DND-41 (cell line): ENCODE measurements around the gene TTC23L.

Experiments used
- ATAC-seq: fragments of 200-7000 bp; cut with Tn5 transposase; 3 replicates; pipeline ENCODE4 v1.9.1; 2021; ENCODE audit warnings: low read depth; ENCODE audit not compliant: insufficient read depth
- DNase-seq: peaks from one replicate; pipeline ENCODE4 v3.0.0-alpha.2; 2020
- H2AFZ ChIP-seq: 2 replicates; pipeline ENCODE4 v1.6.0; 2012; ENCODE audit warnings: low read depth, low read length
- H3K27ac ChIP-seq: 2 replicates; pipeline ENCODE4 v1.5.1; 2012; ENCODE audit warnings: low read length, inconsistent platforms
- H3K27me3 ChIP-seq: fragments of 200-600 bp; sonication (generic); 2 replicates; pipeline ENCODE4 v1.6.0; 2012; ENCODE audit warnings: low read length, mild to moderate bottlenecking, inconsistent platforms; ENCODE audit not compliant: insufficient read depth, poor library complexity
- H3K36me3 ChIP-seq: 2 replicates; pipeline ENCODE4 v1.5.1; 2012; ENCODE audit warnings: low read length, inconsistent platforms; ENCODE audit not compliant: insufficient read depth
- H3K4me1 ChIP-seq: 2 replicates; pipeline ENCODE4 v1.5.1; 2012; ENCODE audit warnings: mild to moderate bottlenecking, low read length; ENCODE audit not compliant: insufficient read depth
- H3K4me2 ChIP-seq: 2 replicates; pipeline ENCODE4 v1.6.0; 2012; ENCODE audit warnings: mild to moderate bottlenecking, moderate library complexity, low read length, inconsistent platforms; ENCODE audit not compliant: insufficient read depth
- H3K4me3 ChIP-seq, 2 experiments: fragments of 200-600 bp in 1 of 2; shearing (Covaris generic) in 1 of 2; 2 replicates each; pipeline ENCODE4 v1.5.1; 2012 to 2016; ENCODE audit warnings: inconsistent platforms in 2 of 2, low read length in 2 of 2, mild to moderate bottlenecking in 2 of 2, low read depth in 1 of 2, moderate library complexity in 1 of 2
- H3K79me2 ChIP-seq: 2 replicates; pipeline ENCODE4 v1.6.0; 2012; ENCODE audit warnings: low read length, inconsistent platforms; ENCODE audit not compliant: insufficient read depth
- H3K9ac ChIP-seq: 2 replicates; pipeline ENCODE4 v1.6.0; 2012; ENCODE audit warnings: low read depth, mild to moderate bottlenecking, inconsistent platforms, low read length, moderate library complexity
- H3K9me3 ChIP-seq: 2 replicates; pipeline ENCODE4 v1.5.1; 2012; ENCODE audit warnings: low read length, moderate library complexity, mild to moderate bottlenecking, inconsistent platforms; ENCODE audit not compliant: insufficient read depth, severe bottlenecking
- H4K20me1 ChIP-seq: 2 replicates; pipeline ENCODE4 v1.6.0; 2012; ENCODE audit warnings: low read length; ENCODE audit not compliant: insufficient read depth
- CTCF ChIP-seq: IDR thresholded peaks from 2 replicates; pipeline ENCODE4 v1.5.1; 2012; ENCODE audit warnings: borderline replicate concordance, low read length, moderate library complexity, mild to moderate bottlenecking; ENCODE audit not compliant: poor library complexity, severe bottlenecking; ENCODE audit errors: extremely low read depth
- EZH2 ChIP-seq: IDR thresholded peaks from 3 replicates; pipeline ENCODE4 v1.6.1; 2012; ENCODE audit warnings: borderline replicate concordance, low read depth, mild to moderate bottlenecking, moderate library complexity, low read length, inconsistent platforms; ENCODE audit not compliant: severe bottlenecking

The TTC23L gene

GRCh38 chr5:34849253-34849652 lies 10.3 kb downstream of the TTC23L start:
- no peaks in the 10 kb centered on the region for H3K79me2 ChIP-seq
- H4K20me1 ChIP-seq: no peaks in the 10 kb centered on the region
- H3K4me3 ChIP-seq: no peak overlapping the region
- no peak overlapping the region for H2AFZ ChIP-seq
- H3K27ac ChIP-seq: no peak overlapping the region
- TF ChIP-seq EZH2: no peak
- ATAC-seq (no peak), DNase-seq (no peak)
- no peaks in the 10 kb centered on the region for H3K9me3 ChIP-seq
- no peaks in the 10 kb centered on the region for H3K27me3 ChIP-seq
- no peaks in the 10 kb centered on the region for H3K36me3 ChIP-seq
- H3K4me1 ChIP-seq: no peaks in the 10 kb centered on the region
- H3K4me2 ChIP-seq: no peak overlapping the region
- H3K9ac ChIP-seq: no peak overlapping the region

DNA sequence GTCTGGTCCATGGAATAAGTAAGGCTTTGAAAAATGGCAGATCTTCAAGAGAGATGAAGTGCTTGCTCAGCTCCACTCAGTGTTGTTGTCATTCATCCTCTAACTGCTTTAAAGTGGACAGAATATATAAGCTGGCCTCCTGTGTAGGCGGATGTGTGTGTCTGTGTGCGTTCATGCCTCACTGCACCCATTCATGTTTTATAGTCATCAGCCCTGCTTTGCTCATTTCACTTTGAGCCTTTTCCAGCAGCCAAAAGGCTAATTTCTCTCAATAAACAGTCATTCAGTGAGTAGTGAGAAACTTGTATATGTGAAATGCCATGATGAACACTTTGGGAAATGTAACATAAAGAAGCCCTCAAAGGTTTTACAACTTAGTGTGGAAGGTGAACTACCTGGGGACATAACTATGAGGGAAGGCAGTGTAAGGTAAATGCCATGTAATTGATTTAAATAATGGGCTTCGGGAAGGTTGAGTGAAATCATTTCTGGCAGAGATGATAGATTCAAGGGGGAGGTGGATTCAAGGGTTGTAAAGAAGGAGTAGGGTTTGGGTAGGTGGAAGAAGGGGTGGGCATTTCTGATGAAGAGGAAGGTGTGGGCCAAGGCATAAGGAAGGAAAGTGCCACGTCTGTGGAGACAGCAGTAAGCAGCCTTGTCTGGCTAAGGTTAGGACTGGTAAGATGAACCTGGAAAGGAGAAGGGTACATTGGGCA lies 15.7 kb downstream of the TTC23L start:
- Histone ChIP-seq H3K9me3 (no peaks in the 10 kb centered on the region), H3K4me1 (no peaks in the 10 kb centered on the region), H3K4me2 (no peak overlapping the region), H3K36me3 (no peaks in the 10 kb centered on the region), H3K4me3 (no peak overlapping the region), H2AFZ (no peak overlapping the region), H3K79me2 (no peaks in the 10 kb centered on the region), H3K9ac (no peak overlapping the region), H4K20me1 (no peaks in the 10 kb centered on the region), H3K27me3 (peaks cover 7% of the 10 kb centered on the region), H3K27ac (no peak overlapping the region)
- ATAC-seq (no peak), DNase-seq (no peak)
- no peak for TF ChIP-seq EZH2
- no peak for TF ChIP-seq CTCF

DNA sequence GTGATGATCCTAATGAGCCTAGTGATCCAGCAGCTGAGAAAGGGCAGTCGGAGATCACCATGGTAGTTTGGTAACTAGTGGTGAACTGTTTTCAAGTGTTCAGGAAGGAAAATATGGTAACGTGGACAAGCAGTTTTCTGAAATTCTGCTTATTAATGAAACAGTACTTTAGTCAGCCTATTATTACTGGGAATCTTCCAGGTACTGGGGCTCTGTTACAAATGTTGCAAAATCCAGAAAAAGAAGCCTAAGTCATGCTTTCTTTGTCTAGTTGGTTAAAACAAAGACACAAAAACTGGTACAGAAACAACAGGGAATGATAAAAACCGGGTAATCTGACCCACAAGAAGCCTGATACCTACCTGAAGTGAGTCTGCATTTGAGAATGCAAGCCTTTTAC lies 18.2 kb downstream of the TTC23L start:
- DNase-seq (no peak), ATAC-seq (no peak)
- Histone ChIP-seq H3K27me3 (peaks cover 7% of the 10 kb centered on the region), H3K9ac (no peak overlapping the region), H3K4me2 (no peak overlapping the region), H4K20me1 (no peaks in the 10 kb centered on the region), H3K27ac (no peak overlapping the region), H3K36me3 (no peaks in the 10 kb centered on the region), H3K9me3 (no peaks in the 10 kb centered on the region), H3K79me2 (no peaks in the 10 kb centered on the region), H3K4me3 (no peak overlapping the region), H2AFZ (no peak overlapping the region), H3K4me1 (no peaks in the 10 kb centered on the region)
- TF ChIP-seq CTCF (no peak), EZH2 (no peak)

GRCh38 chr5:34857894-34858293 lies 18.9 kb downstream of the TTC23L start:
- no peak overlapping the region for H3K4me2 ChIP-seq
- H2AFZ ChIP-seq: no peak overlapping the region
- H3K79me2 ChIP-seq: no peaks in the 10 kb centered on the region
- no peak overlapping the region for H3K4me3 ChIP-seq
- H3K27me3 ChIP-seq: peaks cover 7% of the 10 kb centered on the region
- no peak overlapping the region for H3K27ac ChIP-seq
- H4K20me1 ChIP-seq: no peaks in the 10 kb centered on the region
- no peaks in the 10 kb centered on the region for H3K36me3 ChIP-seq
- H3K4me1 ChIP-seq: no peaks in the 10 kb centered on the region
- no peaks in the 10 kb centered on the region for H3K9me3 ChIP-seq
- ATAC-seq (no peak), DNase-seq (no peak)
- no peak for TF ChIP-seq EZH2
- TF ChIP-seq CTCF: no peak
- H3K9ac ChIP-seq: no peak overlapping the region
